ENCODE results near the gene PTGER1. TPM values are rescaled to one million over a fixed set of nuclear protein-coding genes. Genes with fewer than 3 reads are reported as not detected.

The PTGER1 gene
- total and polyA plus RNA-seq, 2 donors (not counting 1 experiment from before 2014, with no cell fraction given), result 0.27 TPM; not detected in 1

GRCh38 chr19:14487370-14488125, 12.4 kb upstream of the PTGER1 start:
- Mint-ChIP-seq H3K4me1 (no peaks in the 10 kb centered on the region), H3K4me3 (no peak overlapping the region), H3K9me3 (ENCODE audit: insufficient read depth) (no peaks in the 10 kb centered on the region), H3K27me3 (no peaks in the 10 kb centered on the region), H3K27ac (no peak overlapping the region)
- Histone ChIP-seq H3K4me1 (ENCODE audit: control insufficient read depth in 2 of 2, insufficient read depth in 2 of 2, low read length in 2 of 2) (no peaks in the 10 kb centered on the region), H3K9ac (ENCODE audit: low read length) (no peak overlapping the region), H4K20me1 (ENCODE audit: control insufficient read depth, insufficient read depth, low read length, poor library complexity, severe bottlenecking) (no peaks in the 10 kb centered on the region), H3K27me3 (replicated peaks in 1 of 4; ENCODE audit: control extremely low read depth in 1 of 4, control insufficient read depth in 3 of 4, insufficient read depth in 4 of 4, low read length in 3 of 4) (no peaks in the 10 kb centered on the region), H3K9me3 (ENCODE audit: control extremely low read depth in 1 of 3, control insufficient read depth in 2 of 3, insufficient read depth in 1 of 3, low read length in 2 of 3) (no peaks in the 10 kb centered on the region), H3K4me2 (replicated peaks; ENCODE audit: low read depth, low read length, poor library complexity, severe bottlenecking) (no peak overlapping the region), H3K36me3 (replicated peaks in 1 of 2; ENCODE audit: control extremely low read depth in 1 of 2, control insufficient read depth in 1 of 2, extremely low read depth in 1 of 2, insufficient read depth in 2 of 2, low read length in 1 of 2) (no peaks in the 10 kb centered on the region), H2AFZ (ENCODE audit: insufficient read depth, low read depth, low read length, poor library complexity, severe bottlenecking) (no peak overlapping the region), H3K4me3 (ENCODE audit: control extremely low read depth in 1 of 5, extremely low read depth in 1 of 5, insufficient read depth in 1 of 5, low read depth in 2 of 5, low read length in 4 of 5) (no peak overlapping the region), H3K79me2 (ENCODE audit: control insufficient read depth, insufficient read depth, low read length) (no peaks in the 10 kb centered on the region), H3K27ac (ENCODE audit: low read length in 2 of 2) (no peak overlapping the region)
- 92% methylated on average over 4 of the region's 16 CpGs for WGBS (ENCODE audit: insufficient coverage)
- intact Hi-C loops (cut with micrococcal nuclease), result loop anchor here (2.0 kb wide), 1 partner anchor 291 kb away; no protein-coding TSS in a partner anchor
- ChIA-PET CTCF (interaction anchor here (0.6 to 1.2 kb wide), 8 partner anchors 9 to 543 kb away, joined by 3 to 5 read pairs (median 3); no protein-coding TSS in a partner anchor), POLR2A (interaction anchor here (0.6 to 2.2 kb wide), 2 partner anchors 30 kb away, joined by 4 to 5 read pairs; partner anchors contain the start of gene DNAJB1)
- ATAC-seq (ENCODE audit: low read depth) (no peak), DNase-seq (no peak)
- TF ChIP-seq EZH2 (IDR thresholded peaks at IDR 0.05; ENCODE audit: borderline replicate concordance, insufficient read depth, low read depth, low read length, poor library complexity, severe bottlenecking), result no peak
- TF ChIP-seq, protein P1, sequence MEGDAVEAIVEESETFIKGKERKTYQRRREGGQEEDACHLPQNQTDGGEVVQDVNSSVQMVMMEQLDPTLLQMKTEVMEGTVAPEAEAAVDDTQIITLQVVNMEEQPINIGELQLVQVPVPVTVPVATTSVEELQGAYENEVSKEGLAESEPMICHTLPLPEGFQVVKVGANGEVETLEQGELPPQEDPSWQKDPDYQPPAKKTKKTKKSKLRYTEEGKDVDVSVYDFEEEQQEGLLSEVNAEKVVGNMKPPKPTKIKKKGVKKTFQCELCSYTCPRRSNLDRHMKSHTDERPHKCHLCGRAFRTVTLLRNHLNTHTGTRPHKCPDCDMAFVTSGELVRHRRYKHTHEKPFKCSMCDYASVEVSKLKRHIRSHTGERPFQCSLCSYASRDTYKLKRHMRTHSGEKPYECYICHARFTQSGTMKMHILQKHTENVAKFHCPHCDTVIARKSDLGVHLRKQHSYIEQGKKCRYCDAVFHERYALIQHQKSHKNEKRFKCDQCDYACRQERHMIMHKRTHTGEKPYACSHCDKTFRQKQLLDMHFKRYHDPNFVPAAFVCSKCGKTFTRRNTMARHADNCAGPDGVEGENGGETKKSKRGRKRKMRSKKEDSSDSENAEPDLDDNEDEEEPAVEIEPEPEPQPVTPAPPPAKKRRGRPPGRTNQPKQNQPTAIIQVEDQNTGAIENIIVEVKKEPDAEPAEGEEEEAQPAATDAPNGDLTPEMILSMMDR (IDR thresholded peaks at IDR 0.05), result no peak
